Right lung (tissue), 5 donors: Measurements from ENCODE around the gene DCUN1D3. TPM values are rescaled to one million over a fixed set of nuclear protein-coding genes. Genes with fewer than 3 reads are reported as not detected.
A peak's percentile ranks its signal among the peaks of the same experiment; 100 is the strongest.

Experiments used
- DNase-seq, 2 donors: peaks; one replicate each; pipeline ENCODE4 v3.0.0-alpha.2; 2013
- polyA plus RNA-seq, 5 donors: library from polyadenylated mRNA; unstranded; fragments of 120-200 nt; gene quantifications; one replicate each; pipeline versions ENCODE4 v1.2.1 to v1.2.3, GENCODE V29; 2013; ENCODE audit warnings: inconsistent platforms in 1 of 5, low replicate concordance in 1 of 5; ENCODE audit not compliant: insufficient read length in 5 of 5, insufficient read depth in 1 of 5

The DCUN1D3 gene
- polyA plus RNA-seq, 5 donors, result 7.2 to 10.2 (median 7.9) TPM

DNA sequence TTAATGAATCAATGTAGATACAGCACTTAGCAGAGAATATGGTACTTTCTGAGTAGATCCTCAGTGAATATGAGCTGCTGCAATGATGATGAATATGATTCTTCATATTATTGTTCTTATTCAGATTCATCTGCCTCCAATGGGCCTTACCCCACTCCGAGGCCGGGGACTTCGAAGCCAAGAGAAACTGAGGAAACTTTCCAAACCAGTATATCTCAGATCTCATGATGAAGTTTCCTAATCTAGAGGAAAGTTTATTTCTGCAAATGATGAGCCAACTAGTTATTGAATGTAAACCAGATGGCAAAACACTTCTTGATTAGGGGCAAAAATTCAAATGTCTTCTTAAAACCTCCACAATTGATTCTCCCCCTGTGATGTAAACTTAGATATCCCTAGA, 23.7 kb upstream of the DCUN1D3 start:
- no peak for DNase-seq

DNA sequence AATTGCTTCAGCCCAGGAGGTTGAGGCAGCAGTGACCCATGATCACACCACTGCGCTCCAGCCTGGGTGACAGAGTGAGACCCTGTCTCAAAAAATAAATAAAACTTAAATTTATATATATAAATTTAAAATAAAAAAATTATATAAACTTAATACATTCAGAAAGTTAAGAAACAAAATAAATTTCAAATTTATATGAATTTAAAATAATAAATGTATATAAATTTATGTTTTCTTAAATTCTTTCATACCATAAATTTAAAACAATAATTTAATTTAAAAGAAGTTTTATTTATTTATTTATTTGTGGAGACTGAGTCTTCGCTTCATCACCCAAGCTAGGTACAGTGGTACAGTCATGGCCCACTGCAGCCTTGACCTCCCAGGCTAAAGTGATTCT, 20.6 kb upstream of the DCUN1D3 start:
- no peak for DNase-seq

DNA sequence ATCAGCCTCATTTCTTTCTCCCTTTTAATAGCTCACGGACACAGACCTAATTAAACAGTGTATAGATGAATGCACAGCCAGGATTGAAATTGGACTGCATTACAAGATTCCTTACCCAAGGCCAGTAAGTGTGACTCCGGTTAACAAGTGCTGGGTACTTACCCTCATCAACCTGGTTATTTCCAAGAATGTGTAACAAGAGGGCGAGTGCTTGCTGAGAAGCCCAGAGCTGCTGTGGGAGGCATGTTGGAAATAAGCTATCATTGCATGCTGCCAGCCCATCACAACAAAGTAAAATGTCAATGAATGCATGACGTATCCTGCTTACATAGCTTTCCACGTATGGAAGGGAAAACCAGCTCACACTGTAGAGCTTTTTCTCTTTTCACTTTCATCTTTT, 19.9 kb upstream of the DCUN1D3 start:
- DNase-seq, result no peak

DNA sequence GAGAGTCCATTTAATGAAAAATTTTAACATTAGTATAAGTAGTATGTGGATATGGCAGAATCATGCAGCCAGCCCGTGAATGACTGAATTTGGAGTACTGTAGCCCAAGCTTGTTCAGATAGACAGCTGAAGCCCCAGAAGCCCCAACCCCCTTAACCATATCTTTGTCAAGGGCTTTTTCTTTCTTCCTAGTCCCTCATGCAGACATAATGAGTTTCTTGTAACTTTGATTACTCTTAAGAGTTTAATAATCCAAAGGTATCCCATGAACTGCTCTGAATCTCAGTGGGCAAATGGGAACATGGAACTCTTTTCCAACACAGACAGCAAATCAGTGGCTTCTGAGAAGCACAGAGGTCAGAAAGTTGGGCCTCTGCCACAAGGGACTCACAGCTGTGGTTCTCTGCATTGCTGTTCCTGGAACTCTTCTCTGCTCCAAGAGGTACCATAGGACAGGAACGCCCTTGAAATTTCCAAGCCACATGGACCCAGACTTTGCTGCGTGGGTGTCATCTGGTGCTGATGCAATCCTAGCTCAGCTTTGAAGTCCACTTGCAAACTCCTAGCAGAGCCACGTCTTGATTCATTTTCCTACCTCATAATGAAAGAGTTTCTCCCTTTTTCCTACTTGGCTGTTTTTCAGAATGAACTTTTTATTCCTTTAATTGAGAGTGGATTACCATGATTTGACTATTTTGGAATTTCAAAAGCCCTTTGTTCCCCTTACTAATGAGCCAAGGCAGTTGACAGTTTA, 18.5 kb upstream of the DCUN1D3 start:
- no peak for DNase-seq

DNA sequence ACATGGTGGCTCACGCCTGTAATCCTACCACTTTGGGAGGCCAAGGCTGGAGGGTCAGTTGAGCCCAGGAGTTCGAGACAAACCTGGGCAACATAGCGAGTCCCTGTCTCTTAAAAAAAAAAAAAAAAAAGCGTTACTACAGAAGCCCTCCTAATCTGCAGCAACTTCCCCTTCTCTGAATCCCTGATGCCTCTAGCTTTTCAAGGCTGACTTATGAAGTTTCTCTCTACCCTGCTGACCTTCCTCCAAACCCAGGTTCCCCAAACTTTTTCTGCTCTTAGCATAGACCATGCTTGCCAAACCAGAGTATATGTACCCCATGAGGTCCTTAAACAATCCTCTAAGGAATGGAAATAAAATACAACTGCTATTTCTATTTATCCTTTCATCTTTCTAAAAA, 16.8 kb upstream of the DCUN1D3 start:
- no peak for DNase-seq

DNA sequence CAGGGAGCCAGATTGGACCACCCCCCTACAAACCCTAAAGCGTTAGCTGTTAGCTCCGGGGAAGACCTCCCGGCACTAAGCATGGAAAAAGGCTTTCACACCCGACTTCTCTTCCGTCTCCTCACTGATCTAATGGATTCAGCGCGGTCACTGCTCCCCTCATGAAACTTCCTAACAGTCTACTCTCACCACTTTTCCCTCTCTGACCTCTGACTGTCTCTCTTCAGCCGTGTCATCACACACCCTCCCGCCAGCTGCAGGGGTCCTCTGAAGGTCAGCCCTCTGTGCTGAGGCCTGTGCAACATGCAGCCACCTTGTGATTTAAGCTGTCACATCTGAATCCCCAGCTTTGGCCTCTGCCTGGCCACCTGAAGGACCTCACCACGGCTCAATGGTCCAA, 16.1 kb upstream of the DCUN1D3 start:
- DNase-seq, result no peak

DNA sequence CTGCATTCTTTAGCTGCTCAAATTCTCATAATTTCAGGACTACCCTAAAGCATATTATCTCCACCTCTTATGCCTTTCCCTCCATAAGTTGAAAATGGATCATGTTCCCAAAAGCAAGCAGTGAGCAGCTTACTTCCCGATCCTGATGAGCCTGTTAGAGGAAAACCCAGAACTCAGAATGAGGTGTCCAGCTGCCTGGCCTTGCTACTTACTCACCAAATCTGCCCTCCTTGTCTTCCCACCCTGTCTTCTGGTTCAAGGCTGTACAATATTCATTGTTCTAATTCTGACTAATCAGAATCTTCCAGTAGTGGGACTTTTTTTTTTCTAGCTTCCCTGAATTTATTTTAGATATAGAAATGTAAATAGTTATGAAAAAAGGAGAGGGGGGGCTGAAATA, 11.2 kb upstream of the DCUN1D3 start:
- no peak for DNase-seq

DNA sequence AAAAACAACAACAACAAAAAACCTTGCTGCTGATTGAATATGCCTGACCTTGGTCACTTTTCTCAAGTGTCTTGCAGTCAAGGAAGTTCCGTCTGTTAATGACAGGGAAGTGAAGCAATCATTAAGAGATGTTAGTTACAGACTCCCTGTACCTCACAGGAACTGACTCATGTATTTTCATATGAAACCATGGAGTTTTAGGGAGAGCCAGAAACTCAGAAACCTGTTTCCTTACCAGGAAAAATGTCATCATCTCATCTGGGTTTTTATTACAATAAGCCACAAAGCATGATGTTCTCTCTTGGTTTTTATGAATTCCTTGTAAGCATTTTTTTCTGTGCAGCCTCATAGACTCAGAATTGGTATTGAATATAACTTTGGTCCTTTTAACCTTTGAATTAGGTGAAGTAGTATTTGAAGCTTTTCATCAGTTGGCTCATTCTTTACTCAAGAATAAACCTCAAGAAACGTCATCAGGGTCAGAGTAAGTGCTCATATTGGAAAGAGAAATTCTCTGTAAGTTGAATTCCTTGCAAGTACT, 10.7 kb upstream of the DCUN1D3 start:
- DNase-seq, result no peak

DNA sequence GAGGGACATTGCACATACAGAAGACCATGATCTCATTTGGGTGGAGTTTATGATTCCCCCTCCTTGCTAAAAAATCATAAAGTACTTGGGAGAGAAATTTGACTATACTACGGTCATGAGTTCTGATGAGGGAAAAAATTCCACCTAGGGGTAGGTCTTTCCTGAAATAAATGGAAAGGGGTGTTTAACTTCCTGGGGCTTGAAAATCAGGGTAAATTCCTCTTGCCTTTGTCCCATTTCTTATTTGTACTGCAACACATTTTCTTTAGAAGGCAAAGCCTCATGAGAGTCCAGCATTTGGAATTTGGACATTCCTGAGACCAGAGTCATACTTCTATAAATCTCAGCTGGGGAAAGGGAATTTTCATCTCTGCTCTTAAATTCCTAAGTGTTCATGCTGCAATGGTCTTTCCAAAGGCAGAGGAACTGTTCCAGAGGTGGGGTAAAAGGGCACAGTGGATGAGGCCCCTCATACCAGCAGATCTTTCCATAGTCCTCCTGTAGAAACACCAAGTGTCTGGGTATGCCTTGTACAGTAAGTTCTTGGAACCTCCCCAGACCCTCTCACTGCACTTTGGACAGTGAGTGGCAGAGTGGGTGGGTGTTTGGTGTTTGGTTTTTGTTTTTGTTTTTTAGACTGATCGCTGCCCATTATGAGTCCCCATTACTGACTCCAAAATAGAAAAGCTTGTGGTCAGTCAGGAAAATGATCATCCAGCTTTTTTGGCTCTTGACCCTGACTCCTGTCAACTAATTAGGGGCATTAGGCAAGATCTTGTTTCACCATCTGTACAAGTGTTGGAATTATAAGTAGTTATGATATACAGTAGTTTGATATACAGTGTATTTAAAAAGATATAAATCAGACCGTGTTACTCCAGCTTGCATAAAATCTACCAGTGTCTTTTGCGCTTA, 6.4 kb upstream of the DCUN1D3 start:
- DNase-seq, result peak in 1 of 2 donors; percentile 18

DNA sequence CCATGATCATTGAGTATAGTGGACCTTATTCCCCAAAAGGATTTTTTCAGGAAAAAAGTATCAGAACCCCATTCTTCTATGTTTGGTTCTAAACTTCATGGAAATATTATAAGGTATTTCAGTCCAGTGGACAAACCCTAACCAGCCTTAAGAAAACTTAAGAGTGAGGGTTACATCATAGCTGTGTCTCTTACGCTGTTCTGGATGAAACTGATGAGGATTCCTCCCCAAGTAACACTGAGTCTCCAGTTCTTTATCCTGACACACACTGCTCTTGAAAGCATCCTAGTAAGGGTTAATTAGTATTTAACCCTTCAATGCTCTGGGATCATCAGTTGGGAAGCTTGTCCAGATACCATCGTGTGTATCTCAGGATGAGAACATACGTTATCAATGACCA, 5.4 kb upstream of the DCUN1D3 start:
- DNase-seq, result no peak

DNA sequence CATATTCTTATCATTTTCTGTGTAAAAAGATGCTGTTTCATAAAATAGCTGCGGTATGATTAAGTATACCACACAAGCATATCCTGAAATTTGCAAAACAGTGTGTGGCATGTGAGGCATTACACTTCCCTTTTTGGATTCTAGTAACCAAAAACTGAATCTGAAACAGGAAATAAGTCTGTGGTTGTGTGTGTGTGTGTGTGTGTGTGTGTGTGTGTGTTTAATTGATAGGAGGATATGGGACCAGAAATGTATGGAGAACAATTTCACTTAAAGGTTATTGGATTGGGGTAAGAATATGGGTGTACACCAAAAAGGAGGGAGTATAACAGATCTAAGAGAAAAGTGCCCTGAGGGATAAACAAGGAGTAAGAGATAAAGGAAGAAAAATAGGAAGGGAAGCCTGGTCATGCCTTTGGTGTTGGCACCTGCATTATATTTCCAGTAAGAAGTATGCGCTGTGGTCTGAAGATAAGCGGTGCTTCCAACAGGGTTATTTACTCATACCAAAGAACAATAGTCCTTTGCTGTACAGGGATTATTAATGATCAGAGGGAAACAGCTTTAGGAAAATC, 4.4 kb upstream of the DCUN1D3 start:
- DNase-seq, result no peak

DNA sequence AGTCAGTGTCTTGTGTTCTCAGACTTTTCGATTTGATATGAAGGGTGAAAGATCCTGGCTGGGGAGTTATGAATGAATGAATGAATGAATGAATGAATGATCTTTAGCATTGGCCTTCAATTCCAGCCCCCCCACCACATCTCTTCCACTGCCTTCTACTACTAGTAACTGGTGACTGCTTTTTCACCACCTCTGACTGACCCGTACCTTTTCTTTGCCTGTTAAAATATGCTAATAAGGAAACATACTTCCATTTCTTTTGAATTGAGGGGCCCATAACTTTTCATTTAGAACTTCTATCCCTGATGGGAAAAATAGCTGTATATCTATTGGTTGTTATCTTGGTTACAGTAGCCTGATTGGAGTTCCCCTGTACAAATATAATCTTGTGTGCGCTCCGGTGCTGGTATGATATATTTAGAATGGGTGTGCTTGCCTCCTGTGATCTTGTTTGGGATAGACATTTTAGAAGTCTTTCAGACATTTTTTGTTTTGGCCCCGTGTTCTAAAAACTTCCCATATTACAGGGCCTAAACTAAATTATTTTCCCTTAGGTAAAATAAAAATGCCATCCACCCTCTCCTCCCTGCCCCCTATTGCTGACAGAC, 3.8 kb upstream of the DCUN1D3 start:
- DNase-seq, result no peak

DNA sequence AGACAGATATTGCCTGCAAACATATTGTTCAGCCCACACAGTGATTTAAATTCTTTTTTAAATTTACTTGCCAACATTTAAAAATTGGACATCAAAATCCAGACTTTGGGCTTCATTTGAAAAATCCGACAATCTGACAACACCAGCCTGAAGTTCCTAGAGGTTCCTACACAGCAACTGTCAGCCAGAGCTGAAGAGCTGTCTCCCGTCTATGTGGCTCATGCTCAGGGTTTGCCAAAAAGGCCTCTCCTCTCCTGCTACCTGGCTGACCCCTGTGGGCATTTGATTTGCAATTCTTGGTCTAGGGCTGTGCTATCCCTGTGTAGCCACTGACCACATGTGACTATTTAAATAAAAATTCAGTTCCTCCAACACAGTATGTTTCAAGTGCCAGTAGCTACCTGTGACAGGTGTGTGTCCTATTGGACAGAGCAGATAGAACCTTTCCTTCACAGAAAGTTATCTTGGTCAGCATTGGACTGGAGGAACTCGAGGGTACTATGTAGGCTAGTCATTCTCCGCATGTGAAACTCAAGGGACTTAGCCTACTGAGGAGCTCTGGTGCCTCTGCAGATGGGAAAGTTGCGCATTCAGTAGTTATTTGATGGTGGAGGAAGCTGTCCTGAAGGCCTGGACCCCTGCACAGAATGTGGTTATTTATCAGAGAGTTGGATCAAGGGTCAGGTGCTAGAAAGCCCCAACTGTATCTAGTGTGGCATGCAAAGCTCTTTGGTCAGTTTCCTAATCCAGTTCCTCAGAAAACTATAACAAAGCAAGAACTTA, 3.1 kb upstream of the DCUN1D3 start:
- DNase-seq, result no peak

DNA sequence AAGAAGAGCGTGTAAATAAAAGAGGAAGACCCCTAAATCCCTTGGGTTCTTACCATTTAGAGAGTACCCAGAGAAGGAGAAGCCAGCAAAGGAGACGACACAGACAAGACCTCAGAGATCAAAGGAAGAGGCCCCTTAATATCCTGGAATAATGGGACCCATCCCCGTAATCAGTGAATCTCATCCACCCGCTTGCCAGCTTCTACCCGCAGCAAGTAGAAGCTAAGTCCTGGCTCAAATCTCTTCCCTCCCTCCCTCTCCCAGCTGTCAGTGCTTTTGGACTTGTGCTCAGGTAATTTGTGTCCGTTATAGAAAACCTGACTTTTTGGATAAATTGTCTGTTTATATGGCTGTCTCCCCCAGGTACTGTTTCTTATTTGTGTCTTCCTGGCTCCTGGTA, 2.3 kb upstream of the DCUN1D3 start:
- no peak for DNase-seq

DNA sequence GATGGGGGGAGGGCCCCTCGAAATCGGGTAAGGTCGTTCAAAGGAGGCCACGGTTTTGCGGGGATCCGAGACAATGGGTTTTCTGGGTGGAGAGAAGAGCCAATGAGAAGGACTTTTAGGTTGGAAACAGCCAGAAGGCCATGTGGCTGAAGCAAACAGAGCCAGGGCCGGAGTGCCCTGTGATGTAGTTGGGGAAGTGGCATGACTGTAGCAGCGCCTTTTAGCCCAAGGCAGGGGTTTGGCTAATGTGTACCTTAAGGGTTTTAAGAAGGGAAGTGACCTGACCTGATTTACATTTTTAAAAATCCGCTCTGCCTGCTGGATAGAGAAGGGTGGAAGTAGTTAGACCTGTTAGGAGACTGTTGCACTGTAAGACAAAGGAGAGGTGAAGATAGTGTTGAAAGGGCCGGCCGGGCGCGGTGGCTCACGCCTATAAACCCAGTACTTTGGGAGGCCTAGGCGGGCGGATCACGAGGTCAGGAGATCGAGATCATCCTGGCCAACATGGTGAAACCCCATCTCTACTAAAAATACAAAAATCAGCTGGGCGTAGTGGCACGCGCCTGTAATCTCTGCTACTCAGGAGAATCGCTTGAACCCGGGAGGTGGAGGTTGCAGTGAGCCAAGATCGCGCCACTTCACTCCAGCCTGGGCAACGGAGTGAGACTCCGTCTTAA, 1.4 kb upstream of the DCUN1D3 start:
- peak; percentile 64 to 72 for DNase-seq

DNA sequence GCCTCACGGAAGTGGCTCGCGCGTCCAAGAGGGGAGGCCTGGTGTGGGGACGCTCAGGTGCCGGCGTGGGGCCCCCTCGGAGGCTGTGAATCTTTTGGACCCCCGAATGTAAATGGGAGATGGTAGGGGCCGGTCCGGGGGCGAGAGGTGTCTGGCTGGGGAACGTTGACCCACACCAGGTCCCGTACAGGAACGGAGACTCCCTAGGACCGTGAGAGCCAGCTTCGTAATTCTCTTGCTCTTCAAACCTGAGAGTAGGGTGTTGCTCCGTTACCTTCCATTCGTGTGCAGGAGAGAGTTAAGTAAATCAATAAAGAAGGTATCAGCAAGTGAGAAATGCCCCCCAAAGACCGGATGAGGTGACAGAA, 894 bp upstream of the DCUN1D3 start:
- no peak for DNase-seq

DNA sequence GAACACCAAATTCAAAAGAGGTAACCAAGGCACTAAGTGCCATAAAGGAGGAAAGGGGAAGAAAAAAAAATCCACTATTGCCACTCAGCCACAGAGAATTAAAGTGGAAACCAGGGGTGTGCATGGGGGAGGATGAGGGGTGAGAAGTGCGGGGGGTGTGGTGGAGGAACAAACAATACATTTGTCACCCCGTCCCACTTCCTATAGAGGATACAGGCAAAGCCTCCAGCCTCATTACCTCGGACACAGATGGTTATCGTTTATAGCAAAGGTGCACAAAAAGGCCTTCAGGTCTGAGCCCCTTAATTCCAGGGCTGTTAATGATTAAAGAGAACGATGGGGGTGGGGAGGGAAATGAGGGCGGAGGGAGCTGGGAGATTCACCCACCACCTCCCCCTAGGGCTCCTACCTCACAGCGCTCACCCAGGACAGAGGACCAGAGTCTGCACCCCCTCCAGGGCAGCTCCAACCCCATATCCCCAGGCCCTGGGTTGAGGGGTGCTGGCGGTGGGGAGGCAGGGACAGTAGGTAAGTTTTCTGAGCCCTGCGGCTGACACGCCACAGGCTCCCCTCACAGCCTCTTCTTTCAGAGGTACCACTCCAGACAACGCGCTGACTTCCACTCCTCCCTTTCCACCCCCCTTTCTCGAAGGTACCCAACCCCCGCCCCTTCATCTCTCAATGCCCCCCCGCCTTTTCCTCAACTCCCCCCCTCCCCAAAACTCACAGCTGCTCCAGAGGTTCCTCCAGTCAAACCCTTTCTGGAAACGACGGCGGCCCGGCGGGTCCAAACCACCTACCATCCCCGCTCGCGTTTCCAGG, 470 bp downstream of the DCUN1D3 start:
- DNase-seq, result no peak

DNA sequence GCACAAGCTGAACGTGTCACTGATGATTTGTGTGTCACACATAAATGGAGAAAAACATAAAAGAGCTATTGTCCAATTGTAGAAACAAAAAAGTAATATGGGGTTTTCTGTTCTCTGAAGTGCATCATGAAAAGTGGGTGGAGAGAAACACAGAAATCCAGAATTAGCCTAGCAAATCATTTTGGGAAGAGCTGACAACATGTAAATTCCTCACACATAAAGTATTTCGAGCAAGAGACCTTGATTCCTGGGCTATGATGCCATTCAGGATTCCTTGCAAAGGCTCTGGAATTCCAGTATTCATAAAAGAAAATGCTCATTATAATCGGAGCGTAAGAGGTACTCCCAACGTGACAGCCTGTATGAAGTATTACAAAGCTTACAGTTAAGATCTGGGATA, 1.1 kb downstream of the DCUN1D3 start:
- peak in 1 of 2 donors; percentile 15 for DNase-seq

DNA sequence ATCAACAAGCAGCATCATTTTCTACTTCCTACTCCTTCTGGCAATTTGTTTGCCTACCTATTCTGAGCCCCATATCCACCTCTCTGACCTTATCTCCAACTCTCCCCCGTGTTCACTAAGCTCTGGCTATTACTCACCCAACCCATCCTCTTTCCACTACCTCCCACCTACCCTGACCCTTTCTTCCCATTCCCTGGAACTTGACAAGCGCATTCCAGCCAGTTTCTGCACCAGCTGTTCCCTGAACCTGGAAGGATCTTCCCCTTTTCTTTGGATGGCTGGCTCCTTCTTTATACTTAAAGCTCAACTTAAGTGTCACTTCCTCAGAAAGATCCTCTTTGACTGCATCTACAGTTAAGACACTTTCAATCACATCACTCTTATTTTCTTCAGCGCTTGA, 2.2 kb downstream of the DCUN1D3 start:
- DNase-seq, result no peak
